GM21381 (cell line): ENCODE results near the gene SHLD1.
"Not testable (repeated sequence)": the region's sequence is repeated elsewhere in the genome, so short reads cannot be mapped to it uniquely, and the experiment has no call there.

Experiments
- ATAC-seq: cut with Tn5 transposase; IDR thresholded peaks from one replicate; pipeline ENCODE4 v1.9.1; 2021; ENCODE audit warnings: mild to moderate bottlenecking, moderate library complexity; ENCODE audit not compliant: unreplicated experiment

SHLD1 gene, protein sequence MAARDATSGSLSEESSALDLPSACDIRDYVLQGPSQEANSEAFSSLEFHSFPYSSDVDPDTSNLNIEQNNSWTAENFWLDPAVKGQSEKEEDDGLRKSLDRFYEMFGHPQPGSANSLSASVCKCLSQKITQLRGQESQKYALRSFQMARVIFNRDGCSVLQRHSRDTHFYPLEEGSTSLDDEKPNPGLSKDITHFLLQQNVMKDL

DNA sequence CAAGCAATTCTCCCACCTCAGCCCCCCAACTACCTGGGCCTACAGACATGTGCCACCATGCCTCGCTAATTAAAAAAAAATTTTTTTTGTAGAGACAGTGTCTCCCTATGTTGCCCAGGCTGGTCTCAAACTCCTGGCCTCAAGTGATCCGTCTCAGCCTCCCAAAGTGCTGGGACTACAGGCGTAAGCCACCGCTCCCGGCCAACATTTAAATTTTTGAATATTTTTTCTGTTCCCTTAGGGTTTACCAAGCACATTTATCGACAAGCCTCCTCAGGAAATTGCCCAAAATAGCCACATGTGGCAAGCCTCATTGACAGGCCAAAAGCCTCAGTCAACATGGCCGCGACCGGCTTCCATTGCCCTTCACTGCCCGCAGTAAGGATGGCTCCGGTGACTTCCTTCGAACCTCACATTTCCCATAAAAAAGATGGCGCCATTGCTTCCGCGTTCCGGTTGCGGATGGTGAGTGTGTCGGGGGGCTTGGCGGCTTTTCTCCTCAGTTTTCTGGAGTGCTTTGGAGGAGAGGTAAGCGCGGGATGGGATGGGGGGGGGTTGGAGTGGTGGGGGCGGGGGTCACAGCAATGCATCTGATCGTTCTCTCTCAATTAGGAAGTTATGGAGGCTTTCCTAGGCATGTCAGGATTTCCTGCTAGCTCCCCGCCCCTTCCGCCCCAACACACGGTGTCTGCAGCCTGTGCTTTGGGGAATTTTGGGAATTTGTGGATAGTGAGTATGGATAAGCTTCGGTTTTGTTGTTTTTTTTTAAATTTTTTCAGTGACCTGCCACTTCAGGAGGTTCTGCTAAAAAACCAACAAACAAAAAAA lies at the start of gene SHLD1:
SHLD1 (plus strand) TSS at position 450 of the 828 bp plus-strand sequence. CDS start 22,465 bp downstream, outside the sequence.
- peak; percentile 87 for ATAC-seq

DNA sequence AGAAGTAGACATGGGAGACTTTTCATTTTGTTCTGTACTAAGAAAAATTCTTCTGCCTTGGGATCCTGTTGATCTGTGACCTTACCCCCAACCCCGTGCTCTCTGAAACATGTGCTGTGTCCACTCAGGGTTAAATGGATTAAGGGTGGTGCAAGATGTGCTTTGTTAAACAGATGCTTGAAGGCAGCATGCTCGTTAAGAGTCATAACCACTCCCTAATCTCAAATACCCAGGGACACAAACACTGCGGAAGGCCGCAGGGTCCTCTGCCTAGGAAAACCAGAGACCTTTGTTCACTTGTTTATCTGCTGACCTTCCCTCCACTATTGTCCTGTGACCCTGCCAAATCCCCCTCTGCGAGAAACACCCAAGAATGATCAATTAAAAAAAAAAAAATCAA lies 47.9 kb upstream of the SHLD1 start:
- ATAC-seq = not testable (repeated sequence)

DNA sequence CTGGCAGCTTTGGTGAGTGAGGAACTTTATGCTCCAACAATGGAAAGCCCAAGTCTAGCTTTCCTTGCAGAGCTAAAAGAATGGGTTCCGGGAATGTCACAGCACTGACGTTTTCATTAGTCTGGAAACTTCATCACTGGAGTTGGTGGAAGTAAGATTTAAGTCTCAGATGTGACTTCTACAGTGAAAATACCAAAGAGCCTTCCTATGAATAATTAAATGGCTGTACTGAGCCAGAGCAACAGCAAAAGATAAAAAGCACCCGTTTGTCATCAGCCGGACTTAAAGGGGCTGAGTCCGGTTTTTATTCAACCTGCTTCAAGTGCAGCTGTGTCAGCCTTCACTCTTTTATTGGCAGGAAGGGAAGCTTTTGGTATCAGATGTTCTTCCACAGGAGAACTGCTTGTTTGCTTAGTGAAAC lies 46.5 kb upstream of the SHLD1 start:
- no peak for ATAC-seq

DNA sequence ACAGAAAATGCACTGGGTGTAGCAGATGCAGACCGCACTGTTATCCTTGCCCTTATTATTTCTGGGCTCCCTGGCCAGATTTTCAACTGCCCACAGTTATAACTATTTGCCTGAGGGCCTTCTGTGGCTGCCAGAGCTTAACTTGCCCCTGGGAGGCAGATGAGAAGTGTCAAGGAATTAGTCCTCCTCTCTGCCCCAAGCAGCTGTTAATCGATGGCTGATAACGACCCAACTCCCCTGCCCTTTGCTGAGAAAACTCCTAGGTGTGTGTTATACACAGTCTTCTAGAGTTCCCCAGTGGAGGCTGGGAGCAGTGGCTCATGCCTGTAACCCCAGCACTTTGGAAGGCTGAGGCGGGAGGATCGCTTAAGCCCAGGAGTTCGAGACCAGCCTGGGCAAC lies 44.4 kb upstream of the SHLD1 start:
- ATAC-seq = no peak

DNA sequence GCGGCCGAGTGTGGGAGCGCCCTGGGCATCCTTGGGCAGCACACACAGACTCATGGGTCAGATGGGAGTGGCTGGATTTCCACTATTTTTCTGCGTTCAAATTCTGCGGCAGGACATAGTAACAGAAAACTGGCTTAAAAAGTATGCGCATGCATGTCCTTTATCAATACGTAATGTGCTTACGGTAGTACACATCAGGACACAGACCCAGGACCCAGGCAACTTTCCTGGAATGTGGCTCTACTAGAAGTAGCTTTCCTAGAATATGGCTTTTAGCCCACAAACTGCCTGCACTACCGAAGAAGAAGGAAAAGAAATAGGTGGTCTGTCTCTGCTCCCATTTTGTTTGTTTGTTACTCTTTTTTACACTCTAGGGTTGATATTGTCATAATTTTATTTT lies 43.4 kb upstream of the SHLD1 start:
- no peak for ATAC-seq

DNA sequence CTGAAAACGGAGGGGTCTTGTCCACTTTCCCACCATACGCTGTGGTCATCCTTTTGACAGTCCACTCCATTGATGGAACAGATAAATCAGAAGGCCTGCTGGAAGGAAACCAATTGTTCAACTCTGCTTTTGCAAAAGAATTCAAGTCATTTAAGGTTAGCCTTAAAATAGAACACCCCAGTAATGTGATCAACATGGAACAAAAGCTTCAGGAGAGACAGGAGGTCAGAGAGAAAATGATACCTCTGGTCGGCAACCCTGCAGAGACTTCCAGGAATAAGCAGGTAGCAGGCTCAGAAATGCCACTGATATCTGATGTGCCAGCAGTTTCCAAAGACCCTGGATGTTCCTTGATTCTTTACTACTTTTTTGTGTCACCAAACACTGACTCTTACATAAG lies 39.6 kb upstream of the SHLD1 start:
- no peak for ATAC-seq

DNA sequence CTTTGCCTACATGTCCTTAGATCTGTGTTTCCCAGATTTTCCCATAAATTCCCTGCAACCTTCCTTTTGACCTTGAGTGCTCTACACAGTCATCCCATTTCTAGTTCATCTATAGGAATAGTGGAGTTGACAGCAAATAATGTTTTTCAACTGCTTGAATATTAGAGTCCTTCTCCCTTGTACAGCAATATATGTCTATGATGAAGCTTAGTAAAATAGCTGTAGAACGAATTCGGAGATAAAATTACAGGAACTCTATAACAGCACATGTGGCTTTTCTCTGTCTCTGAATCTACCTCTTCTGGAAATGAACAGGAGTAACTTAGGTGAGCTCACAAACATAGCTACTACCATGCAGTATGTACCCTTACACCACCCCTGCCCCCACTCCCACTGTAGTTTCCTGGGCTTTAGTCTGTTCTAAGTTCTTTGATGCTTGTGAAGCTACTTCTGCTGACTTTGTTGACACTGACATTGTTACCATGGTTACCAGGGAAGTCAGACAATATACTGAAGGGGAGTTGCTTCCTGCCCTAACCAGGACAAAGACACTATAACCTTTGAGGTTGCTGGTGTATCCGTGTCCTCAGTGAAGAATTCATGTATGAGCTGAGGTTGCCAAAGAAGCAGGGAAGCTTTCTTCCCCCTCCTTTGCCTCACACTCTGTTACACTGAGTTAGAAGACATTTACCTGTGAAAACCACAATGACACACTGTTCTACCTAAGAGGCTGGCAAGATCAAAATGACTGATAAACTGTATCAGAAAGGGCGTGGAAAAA lies 35.8 kb upstream of the SHLD1 start:
- ATAC-seq = no peak

DNA sequence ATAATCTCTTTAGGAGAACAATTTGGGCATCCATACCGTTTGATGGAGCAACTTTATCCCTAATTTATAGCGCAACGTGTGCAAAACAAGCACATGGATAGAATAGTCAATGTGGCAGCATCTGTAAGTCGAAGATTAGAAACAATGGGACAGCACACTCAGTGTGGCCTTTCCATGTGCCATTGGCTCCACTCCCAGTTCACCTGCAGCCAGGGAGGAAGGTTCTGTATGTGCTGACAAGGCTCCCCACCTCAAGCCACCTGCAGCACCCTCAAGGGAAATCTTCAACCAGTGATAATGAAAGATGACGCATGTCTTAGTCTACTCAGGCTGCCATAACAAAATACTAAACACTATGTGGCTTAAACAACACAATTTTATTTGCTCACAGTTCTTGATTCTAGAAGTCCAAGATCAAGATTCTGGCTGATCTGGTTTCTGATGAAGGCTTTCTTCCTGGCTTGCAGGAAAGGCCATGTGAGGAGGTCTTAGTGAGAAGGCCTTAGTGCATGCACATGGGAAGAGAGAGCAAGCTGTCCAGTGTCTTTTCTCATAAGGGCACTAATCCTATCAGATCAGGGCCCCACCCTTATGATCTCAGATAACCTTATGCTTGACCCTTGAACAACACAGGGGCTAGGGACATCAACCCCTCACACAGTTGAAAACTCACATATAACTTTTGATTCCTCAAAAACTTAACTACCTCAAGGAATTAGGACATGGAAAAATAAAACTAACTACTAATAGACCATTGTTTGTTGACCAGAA lies 34.9 kb upstream of the SHLD1 start:
- no peak for ATAC-seq

DNA sequence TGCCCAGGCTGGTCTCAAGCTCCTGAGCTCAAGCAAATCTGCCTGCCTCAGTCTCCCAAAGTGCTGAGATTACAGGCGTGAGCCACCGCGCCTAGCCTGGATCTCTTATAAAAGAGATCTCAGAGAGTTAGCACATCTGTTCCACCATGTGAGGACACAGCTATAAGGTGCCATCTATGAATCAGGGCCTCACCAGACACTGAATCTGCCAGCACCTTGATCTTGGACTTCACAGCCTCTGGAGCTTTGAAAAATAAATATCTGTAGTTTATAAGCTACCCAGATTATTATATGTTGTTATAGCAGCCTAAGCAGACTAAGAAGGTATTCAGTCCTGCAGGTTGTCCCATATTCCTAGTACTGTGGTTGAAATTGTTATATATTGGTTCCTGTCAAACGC lies 33.2 kb upstream of the SHLD1 start:
- no peak for ATAC-seq

DNA sequence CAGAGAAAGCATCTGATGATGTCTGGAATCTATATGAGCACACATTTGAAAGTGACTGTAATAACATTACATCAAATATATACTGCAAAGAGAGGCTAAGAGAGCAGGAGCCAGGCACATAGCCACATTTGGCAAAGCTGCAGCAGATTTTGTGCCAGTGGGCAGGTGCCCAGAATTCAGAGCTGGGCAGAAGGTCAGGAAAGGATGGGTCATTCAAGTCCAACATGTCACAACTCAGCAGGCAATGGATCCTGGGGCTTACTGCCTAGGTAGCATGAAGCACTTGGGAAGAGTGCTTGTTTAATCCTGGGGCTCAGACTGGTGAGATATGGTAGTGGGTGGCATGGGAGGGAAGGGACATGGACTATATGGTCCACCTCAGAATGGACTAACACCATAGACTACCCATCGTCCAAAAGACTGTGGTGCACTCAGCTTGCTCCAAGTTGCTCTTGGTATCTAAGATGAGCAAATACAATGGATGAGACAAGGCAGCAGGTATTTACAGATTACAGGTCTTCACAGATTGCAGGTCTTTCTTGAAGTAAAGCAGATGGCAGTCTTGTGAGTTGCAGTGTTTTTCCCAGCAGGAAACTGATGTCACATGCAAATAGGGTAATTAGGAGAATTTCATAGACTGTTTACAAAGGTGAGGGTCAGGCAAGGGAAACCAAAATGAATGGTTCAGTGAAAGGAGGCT lies 31.2 kb upstream of the SHLD1 start:
- ATAC-seq = no peak

DNA sequence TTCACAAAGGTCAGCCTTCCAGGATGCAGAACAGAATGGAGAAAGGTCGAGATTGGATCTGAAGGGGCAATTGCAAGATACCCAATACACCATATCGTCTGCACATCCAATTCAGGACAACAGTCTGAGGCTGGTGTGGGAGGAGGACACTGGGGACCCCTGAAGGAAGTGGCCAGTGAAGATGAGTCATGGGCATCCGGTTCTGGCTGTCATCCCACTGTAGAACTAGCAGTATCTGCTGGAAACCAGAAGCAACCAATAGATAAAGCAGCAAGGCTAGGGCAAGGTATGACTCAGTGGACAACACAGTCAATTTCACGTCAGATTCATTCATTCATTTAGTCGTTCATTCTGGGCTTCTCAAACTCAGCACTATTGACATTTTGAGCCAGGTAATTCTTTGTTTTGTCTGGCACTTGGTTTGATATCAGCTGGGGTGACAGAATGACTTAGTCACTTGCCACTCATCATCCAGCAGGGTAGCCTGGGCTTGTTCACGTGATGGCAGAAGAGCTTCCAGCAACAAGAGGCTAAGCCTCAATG lies 30.3 kb upstream of the SHLD1 start:
- no peak for ATAC-seq

DNA sequence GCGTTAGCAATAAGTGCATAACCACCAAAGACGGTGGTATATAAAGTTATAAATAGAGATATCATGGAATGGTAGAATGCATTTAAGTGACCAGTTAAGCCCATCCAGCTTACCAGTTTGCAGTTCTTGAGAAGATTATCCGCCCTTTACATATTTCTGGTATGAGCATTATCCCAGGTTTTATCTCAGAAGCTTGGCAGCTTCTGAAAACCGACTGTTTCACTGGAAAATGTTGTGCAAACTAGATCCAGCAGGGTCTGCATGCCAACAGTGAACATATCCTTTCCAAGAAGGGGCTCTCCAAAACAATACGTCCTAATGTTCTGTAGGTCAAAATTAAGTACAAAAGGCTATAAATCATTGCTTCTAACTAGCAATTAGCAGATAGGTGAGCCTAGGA lies 29.5 kb upstream of the SHLD1 start:
- no peak for ATAC-seq

DNA sequence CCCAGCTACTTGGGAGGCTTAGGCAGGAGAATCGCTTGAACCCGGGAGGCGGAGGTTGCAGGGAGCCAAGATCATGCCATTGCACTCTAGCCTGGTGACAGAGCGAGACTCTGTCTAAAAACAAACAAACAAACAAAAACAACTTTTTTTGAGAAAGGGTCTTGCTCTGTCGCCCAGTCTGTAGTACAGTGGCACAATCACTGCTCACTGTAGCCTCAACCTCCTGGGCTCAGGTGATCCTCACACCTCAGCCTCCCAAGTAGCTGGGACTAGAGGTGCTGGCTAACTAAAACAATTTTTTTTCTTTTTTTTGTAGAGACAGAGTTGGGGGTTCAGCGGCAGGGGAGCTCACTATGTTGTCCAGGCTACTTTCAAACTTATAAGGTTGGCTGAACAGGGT lies 28.8 kb upstream of the SHLD1 start:
- not testable (repeated sequence) for ATAC-seq

DNA sequence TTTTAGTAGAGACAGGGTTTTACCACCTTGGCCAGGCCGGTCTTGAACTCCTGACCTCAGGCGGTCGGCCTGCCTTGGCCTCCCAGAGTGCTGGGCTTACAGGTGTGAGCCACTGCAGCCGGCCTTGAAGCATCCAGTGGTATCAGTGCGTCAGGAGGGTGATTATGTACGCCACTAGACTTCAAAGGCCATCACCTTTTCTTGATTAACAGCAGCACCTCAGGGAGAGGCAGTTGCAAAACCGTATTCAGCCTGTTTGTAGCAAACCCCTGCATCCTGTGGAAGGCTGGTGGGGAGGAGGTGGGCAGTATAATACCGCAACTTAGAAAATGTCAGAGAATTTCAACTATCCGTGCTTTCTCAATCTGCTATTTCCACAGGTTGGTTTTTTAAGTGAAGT lies 27.3 kb upstream of the SHLD1 start:
- ATAC-seq = no peak

DNA sequence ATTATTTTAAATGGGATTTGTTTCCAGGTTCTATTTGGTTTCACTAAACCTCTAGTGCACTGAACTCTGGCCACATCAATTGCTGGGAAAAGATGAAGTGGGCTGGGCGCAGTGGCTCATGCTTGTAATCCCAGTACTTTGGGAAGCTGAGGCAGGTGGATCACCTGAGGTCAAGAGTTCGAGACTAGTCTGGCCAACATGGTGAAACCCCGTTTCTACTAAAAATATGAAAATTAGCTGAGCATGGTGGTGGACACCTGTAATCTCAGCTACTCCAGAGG lies 25.1 kb upstream of the SHLD1 start:
- not testable (repeated sequence) for ATAC-seq

DNA sequence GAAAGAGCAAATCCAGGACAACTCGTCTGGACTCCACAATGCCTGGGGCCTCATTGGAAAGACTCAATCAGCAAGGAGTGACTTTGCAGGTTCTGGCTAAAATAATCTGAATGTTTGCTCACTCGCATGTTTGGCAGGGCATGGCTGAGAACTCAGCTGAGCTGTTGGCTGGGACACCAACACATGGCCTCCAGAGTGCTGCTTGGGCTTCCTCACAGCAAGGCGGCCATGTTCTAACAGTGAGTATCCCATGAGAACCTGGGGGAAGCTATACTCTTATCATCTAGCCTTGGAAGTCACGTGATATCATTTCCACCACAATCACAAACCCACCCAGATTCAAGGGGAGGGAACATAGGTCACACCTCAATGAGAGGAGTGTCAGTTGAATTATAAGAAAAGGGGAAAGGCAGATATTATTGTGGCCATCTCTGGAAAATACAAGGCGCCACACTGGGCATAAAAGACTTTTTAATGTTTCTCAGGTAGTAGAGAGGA lies 23.1 kb upstream of the SHLD1 start:
- no peak for ATAC-seq

DNA sequence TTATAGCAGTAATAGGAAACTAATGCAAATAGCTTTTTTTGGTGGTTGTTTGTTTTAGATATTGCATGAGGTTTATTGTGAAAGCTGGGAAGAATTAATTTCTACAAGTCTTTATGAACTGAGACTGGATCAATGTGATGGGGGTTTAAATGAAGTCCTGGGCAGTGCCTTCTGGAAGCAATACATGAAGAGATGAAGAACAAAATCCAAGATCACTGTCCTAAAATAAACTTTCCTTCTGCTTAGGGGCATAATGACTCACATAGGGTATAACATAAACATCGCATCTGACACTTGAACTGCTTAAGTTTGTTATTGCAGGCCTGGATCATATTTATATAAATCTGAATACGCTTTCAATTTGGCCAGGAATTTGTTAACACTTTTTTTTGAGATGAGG lies 20.9 kb upstream of the SHLD1 start:
- no peak for ATAC-seq

DNA sequence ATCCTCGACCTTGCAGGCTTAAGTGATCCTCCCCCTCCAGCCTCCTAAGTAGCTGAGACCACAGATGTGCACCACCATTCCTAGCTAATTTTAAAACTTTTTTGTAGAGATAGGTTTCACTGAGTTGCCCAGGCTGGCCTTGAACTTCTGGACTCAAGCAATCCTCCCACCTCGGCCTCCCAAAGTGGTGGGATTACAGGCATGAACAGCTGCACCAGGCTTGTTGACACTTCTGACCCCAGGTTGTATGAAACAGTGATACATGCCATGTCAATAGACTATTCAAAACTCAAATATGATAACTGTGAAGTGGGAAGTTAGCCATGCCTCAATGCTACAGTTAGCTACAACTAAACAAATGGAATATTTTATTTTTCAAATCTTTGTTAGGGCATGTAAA lies 20.1 kb upstream of the SHLD1 start:
- no peak for ATAC-seq

DNA sequence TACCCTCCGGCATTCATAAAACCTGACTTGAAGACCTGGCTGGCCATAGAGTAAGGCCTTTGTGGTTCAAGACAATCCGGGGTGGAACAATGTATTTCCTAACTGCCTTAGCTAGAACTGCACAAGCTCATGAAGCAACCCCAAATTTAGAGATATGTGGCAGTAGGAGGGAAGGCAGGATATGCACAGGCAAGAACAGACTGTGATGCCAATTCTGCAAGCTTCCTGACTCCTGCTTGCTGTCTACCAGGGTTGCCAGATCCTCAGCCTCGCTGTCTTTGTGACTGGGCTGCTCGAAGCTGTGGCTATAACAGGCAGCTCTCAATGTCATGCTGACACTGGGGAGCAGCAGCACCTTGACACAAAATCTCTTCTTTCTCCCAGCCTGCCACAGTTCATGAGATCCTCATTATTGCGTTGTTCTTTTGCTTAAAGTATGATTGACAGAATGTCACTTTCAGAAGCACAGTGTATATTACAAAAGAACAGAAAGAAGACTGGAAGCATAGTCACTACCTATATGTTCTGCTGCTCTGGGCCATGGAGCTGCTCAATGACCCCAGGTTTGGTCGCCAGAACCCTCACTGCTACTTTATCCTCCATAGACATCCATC lies 18.3 kb upstream of the SHLD1 start:
- no peak for ATAC-seq

DNA sequence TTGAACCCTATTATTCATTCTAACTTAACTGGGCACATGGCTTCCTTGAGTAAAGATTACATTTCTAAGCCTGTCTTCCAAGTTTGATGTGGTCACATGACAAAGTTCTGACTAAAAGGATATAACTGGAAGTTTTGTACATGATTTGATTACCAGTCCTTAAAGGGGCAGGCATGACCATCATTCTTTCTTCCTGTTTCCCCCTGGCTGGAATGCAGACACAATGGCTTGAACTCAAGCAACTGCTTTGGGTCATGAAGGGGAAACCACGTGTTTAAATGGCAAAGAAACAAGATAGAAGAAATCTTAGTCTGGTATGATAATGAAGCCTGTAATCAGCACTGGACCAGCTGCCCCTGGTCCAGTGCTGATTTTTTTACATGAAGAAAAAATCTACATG lies 15.6 kb upstream of the SHLD1 start:
- no peak for ATAC-seq
